ENCODE data around the gene FCGR3A. TPM values are rescaled to one million over a fixed set of nuclear protein-coding genes. Genes with fewer than 3 reads are reported as not detected.
"Not testable (repeated sequence)": the region's sequence is repeated elsewhere in the genome, so short reads cannot be mapped to it uniquely, and the experiment has no call there.

The FCGR3A gene
- total and polyA plus RNA-seq, 2 of the 8 experiments (the other 6 are each of a cell fraction or from before 2014, with no cell fraction given): not detected

DNA sequence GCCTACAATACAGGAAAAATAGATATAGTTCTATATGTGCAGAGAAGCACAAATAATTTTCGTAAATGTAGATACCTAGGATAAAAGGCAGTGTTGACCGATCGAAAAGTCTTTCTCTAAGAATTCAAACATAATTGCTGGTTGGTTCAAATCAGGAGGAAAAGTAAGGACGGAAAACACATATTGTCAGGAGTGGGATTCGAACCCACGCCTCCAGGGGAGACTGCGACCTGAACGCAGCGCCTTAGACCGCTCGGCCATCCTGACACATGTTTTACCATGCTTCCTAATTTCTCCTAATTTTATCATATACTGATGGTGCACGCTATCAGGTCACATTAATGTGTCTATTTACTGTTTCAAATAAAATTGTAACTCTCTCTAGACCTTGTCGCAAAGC lies 19.5 kb downstream of the FCGR3A start:
- H2AFZ ChIP-seq (ENCODE audit: low read length); H3K79me2 ChIP-seq (ENCODE audit: control insufficient read depth in 1 of 2, insufficient read depth in 2 of 2, low read length in 2 of 2): not testable (repeated sequence)
- CTCF ChIA-PET (ENCODE audit: partially characterized antibody): interaction anchor here (0.6 kb wide), 1 partner anchor 1002 kb away, joined by 5 read pairs; no protein-coding TSS in a partner anchor

More for the DNA sequence above, 19.5 kb downstream of the FCGR3A start:
- H3K27ac ChIP-seq (ENCODE audit: low read depth, low read length); H4K5ac ChIP-seq (ENCODE audit: insufficient read length, low read depth, low read length); H3K23me2 ChIP-seq (ENCODE audit: low read depth, low read length); H3K18ac ChIP-seq (ENCODE audit: extremely low read depth, low read length); H4K20me1 ChIP-seq (replicated peaks in 1 of 2; ENCODE audit: control insufficient read depth in 1 of 2, insufficient read depth in 2 of 2, low read length in 2 of 2); H2BK5ac ChIP-seq (ENCODE audit: low read depth, low read length); H3K9me3 ChIP-seq (ENCODE audit: insufficient read depth in 2 of 2, low read depth in 1 of 2, low read length in 1 of 2); H3K23ac ChIP-seq (ENCODE audit: insufficient read length); H3K79me1 ChIP-seq (ENCODE audit: low read depth, low read length); H3K36me3 ChIP-seq (ENCODE audit: control insufficient read depth in 2 of 4, insufficient read depth in 4 of 4, low read length in 3 of 4); FAIRE-seq; H3K4ac ChIP-seq (replicated peaks; ENCODE audit: insufficient read length, low read depth, low read length); H4K91ac ChIP-seq (replicated peaks; ENCODE audit: insufficient read length, low read length); H3K14ac ChIP-seq (ENCODE audit: insufficient read length); H2AK5ac ChIP-seq (ENCODE audit: low read depth, low read length); DNase-seq (ENCODE audit: low read depth in 1 of 2, low spot score in 2 of 2); H2BK20ac ChIP-seq (ENCODE audit: low read length); H4K8ac ChIP-seq (ENCODE audit: extremely low read depth, insufficient read depth, low read length); H3K56ac ChIP-seq (replicated peaks; ENCODE audit: insufficient read length, low read depth, low read length); H2BK15ac ChIP-seq (ENCODE audit: low read length); H2BK12ac ChIP-seq (ENCODE audit: low read depth, low read length); H3K4me1 ChIP-seq (replicated peaks in 1 of 4; ENCODE audit: control insufficient read depth in 3 of 4, insufficient read depth in 4 of 4, low read length in 3 of 4); POLR2A ChIA-PET (ENCODE audit: partially characterized antibody); H2BK120ac ChIP-seq (replicated peaks; ENCODE audit: low read depth, low read length); H3K9ac ChIP-seq (replicated peaks in 1 of 4; ENCODE audit: extremely low read depth in 1 of 4, low read depth in 3 of 4, low read length in 3 of 4): not testable (repeated sequence)
- TF ChIP-seq TEAD4 (IDR thresholded peaks at IDR 0.05; ENCODE audit: low read depth, low read length): peak; percentile 29; the same call in 1 of the 2 replicates
- peak; percentile 97 for TF ChIP-seq TBP (IDR thresholded peaks at IDR 0.05; ENCODE audit: low read depth, low read length)
- TF ChIP-seq MAFK (IDR thresholded peaks at IDR 0.05; ENCODE audit: low read depth, low read length): peak; percentile 46; the same call in 1 of the 2 replicates
- 2% methylated on average over 12 of the region's 13 CpGs; no CpG with 5 or more reads in 1 of the 2 experiments for WGBS, 2 experiments (ENCODE audit: extremely low coverage in 1 of 2, insufficient coverage in 1 of 2, insufficient read length in 1 of 2, insufficient replicate concordance in 2 of 2, low coverage in 1 of 2, low lambda C conversion rate in 2 of 2, missing lambda C conversion rate in 1 of 2)
- Histone ChIP-seq H3K4me3 (ENCODE audit: extremely low read depth in 1 of 4, insufficient read depth in 2 of 4, low read depth in 3 of 4, low read length in 4 of 4) (peak overlapping the region; percentile 57 to 78 (median 64)), H3K4me2 (ENCODE audit: insufficient read depth in 1 of 2, low read depth in 2 of 2, low read length in 2 of 2) (peak overlapping the region; percentile 60 to 66), H3K27me3 (replicated peaks in 1 of 4; ENCODE audit: control insufficient read depth in 3 of 4, extremely low read depth in 1 of 4, insufficient read depth in 3 of 4, low read length in 3 of 4) (peaks cover 7 to 15% (median 10%) of the 10 kb centered on the region in 4 experiments; a peak in 6 of 7 replicates)

Data from H1 (cell line).